ENCODE measurements around the gene IQGAP2. TPM values are rescaled to one million over a fixed set of nuclear protein-coding genes. Genes with fewer than 3 reads are reported as not detected.
"Not testable (repeated sequence)": the region's sequence is repeated elsewhere in the genome, so short reads cannot be mapped to it uniquely, and the experiment has no call there.

Gene IQGAP2
- polyA plus RNA-seq, 1 donor (not counting 4 experiments of a cell fraction or from before 2014, with no cell fraction given): 0.14 TPM

DNA sequence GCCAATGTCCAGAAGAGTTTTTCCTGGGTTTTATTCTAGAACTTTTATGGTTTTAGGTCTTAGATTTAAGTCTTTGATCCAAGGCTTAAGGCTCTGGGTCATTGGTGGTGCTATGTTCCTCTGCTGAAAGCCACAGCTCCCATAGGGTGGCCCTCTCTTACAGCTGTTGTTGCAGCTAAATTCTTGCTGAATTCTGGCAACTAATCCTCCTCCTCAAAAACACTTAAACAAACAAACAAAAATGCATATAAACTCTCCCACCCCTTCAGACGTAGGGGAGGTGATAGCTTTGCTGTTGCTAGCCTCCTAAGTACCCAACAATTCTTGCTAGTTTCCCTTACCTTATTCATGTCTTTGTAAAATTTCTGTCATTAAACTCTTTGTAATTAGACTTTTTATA, 30.2 kb downstream of the IQGAP2 start:
- no peaks in the 10 kb centered on the region for H3K9me1 ChIP-seq (ENCODE audit: control insufficient read depth, extremely low read depth, insufficient read depth, low read length)
- no peaks in the 10 kb centered on the region for H3K4me1 ChIP-seq (ENCODE audit: control insufficient read depth, extremely low read depth, insufficient read depth, low read length)
- TF ChIP-seq, protein P1, sequence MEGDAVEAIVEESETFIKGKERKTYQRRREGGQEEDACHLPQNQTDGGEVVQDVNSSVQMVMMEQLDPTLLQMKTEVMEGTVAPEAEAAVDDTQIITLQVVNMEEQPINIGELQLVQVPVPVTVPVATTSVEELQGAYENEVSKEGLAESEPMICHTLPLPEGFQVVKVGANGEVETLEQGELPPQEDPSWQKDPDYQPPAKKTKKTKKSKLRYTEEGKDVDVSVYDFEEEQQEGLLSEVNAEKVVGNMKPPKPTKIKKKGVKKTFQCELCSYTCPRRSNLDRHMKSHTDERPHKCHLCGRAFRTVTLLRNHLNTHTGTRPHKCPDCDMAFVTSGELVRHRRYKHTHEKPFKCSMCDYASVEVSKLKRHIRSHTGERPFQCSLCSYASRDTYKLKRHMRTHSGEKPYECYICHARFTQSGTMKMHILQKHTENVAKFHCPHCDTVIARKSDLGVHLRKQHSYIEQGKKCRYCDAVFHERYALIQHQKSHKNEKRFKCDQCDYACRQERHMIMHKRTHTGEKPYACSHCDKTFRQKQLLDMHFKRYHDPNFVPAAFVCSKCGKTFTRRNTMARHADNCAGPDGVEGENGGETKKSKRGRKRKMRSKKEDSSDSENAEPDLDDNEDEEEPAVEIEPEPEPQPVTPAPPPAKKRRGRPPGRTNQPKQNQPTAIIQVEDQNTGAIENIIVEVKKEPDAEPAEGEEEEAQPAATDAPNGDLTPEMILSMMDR (optimal IDR thresholded peaks at IDR 0.05 in 1 of 3, IDR thresholded peaks at IDR 0.05 in 1 of 3, conservative IDR thresholded peaks at IDR 0.05 in 1 of 3; ENCODE audit: extremely low read depth in 1 of 3, insufficient read depth in 2 of 3, low read length in 3 of 3): no peak
- no peak for TF ChIP-seq EZH2 (IDR thresholded peaks at IDR 0.05; ENCODE audit: low read length)
- H3K27me3 ChIP-seq (ENCODE audit: control insufficient read depth, extremely low read depth, insufficient read depth, low read length): no peaks in the 10 kb centered on the region
- no peak for DNase-seq (ENCODE audit: low read depth, low spot score)
- no peak overlapping the region for H3K4me3 ChIP-seq (ENCODE audit: control insufficient read depth in 2 of 3, extremely low read depth in 1 of 3, insufficient read depth in 2 of 3, low read depth in 1 of 3, low read length in 3 of 3)
- FAIRE-seq: no peak
- H2AFZ ChIP-seq (ENCODE audit: control insufficient read depth, low read length): no peak overlapping the region
- H4K20me1 ChIP-seq (ENCODE audit: control insufficient read depth, extremely low read depth, insufficient read depth, low read length): no peaks in the 10 kb centered on the region
- H3K79me2 ChIP-seq (ENCODE audit: control insufficient read depth, insufficient read depth, low read length): no peaks in the 10 kb centered on the region
- dilution Hi-C loops (cut with MboI; ENCODE audit: extremely low pct_ligation_motif_present, low sequenced_read_pairs): no loop called here
- H3K9me3 ChIP-seq (ENCODE audit: control insufficient read depth, low read depth, low read length): no peaks in the 10 kb centered on the region
- H3K9ac ChIP-seq (ENCODE audit: control insufficient read depth, extremely low read depth, insufficient read depth, low read length): no peak overlapping the region
- no peak overlapping the region for H3K4me2 ChIP-seq (ENCODE audit: control insufficient read depth, extremely low read depth, insufficient read depth, low read depth, low read length)
- no peaks in the 10 kb centered on the region for H3K36me3 ChIP-seq (ENCODE audit: control insufficient read depth in 2 of 2, extremely low read depth in 1 of 2, insufficient read depth in 2 of 2, low read length in 2 of 2)
- no peak overlapping the region for H3K27ac ChIP-seq (ENCODE audit: control insufficient read depth, insufficient read depth, low read length)

DNA sequence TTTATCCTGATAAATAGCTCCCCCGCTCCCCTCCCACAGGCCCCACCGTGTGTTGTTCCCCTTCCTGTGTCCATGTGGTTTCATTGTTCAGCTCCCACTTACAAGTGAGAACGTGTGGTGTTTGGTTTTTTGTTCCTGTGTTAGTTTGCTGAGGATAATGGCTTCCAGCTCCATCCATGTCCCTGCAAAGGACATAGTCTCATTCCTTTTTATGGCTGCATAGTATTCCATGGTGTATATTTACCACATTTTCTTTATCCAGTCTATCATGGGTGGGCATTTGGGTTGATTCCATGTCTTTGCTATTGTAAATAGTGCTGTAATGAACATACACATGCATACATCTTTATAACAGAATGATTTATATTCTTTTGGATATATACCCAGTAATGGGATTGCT, 34.4 kb downstream of the IQGAP2 start:
- dilution Hi-C loops (cut with MboI; ENCODE audit: extremely low pct_ligation_motif_present, low sequenced_read_pairs); H3K27me3 ChIP-seq (ENCODE audit: control insufficient read depth, extremely low read depth, insufficient read depth, low read length); FAIRE-seq; H3K9me3 ChIP-seq (ENCODE audit: control insufficient read depth, low read depth, low read length); H3K4me2 ChIP-seq (ENCODE audit: control insufficient read depth, extremely low read depth, insufficient read depth, low read depth, low read length); H3K9ac ChIP-seq (ENCODE audit: control insufficient read depth, extremely low read depth, insufficient read depth, low read length); H3K79me2 ChIP-seq (ENCODE audit: control insufficient read depth, insufficient read depth, low read length); H3K4me1 ChIP-seq (ENCODE audit: control insufficient read depth, extremely low read depth, insufficient read depth, low read length); H3K36me3 ChIP-seq (ENCODE audit: control insufficient read depth in 2 of 2, extremely low read depth in 1 of 2, insufficient read depth in 2 of 2, low read length in 2 of 2); H2AFZ ChIP-seq (ENCODE audit: control insufficient read depth, low read length); H3K9me1 ChIP-seq (ENCODE audit: control insufficient read depth, extremely low read depth, insufficient read depth, low read length); DNase-seq (ENCODE audit: low read depth, low spot score); H4K20me1 ChIP-seq (ENCODE audit: control insufficient read depth, extremely low read depth, insufficient read depth, low read length); H3K27ac ChIP-seq (ENCODE audit: control insufficient read depth, insufficient read depth, low read length); H3K4me3 ChIP-seq (ENCODE audit: control insufficient read depth in 2 of 3, extremely low read depth in 1 of 3, insufficient read depth in 2 of 3, low read depth in 1 of 3, low read length in 3 of 3): not testable (repeated sequence)

DNA sequence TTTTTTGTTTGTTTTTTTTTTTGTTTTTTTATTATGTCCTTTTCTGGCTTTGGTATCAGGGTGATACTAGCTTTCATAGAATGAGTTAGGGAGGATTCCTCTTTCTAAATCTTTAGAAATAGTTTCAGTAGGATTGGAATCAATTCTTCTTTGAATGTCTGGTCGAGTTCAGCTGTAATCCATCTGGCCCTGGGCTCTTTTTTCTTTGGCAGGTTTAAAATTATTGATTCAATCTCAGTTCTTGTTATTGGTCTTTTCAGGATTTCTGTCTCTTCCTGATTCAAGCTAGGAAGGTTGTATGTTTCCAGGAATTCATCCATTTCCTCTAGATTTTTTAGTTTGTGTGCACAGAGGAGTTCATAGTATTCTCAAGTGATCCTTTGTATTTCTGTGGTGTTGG, 34.9 kb downstream of the IQGAP2 start:
- no peaks in the 10 kb centered on the region for H3K79me2 ChIP-seq (ENCODE audit: control insufficient read depth, insufficient read depth, low read length)
- H3K27ac ChIP-seq (ENCODE audit: control insufficient read depth, insufficient read depth, low read length): no peak overlapping the region
- no peak for TF ChIP-seq EZH2 (IDR thresholded peaks at IDR 0.05; ENCODE audit: low read length)
- TF ChIP-seq, protein P1 (optimal IDR thresholded peaks at IDR 0.05 in 1 of 3, IDR thresholded peaks at IDR 0.05 in 1 of 3, conservative IDR thresholded peaks at IDR 0.05 in 1 of 3; ENCODE audit: extremely low read depth in 1 of 3, insufficient read depth in 2 of 3, low read length in 3 of 3): no peak
- no peaks in the 10 kb centered on the region for H4K20me1 ChIP-seq (ENCODE audit: control insufficient read depth, extremely low read depth, insufficient read depth, low read length)
- no peak overlapping the region for H2AFZ ChIP-seq (ENCODE audit: control insufficient read depth, low read length)
- no peaks in the 10 kb centered on the region for H3K36me3 ChIP-seq (ENCODE audit: control insufficient read depth in 2 of 2, extremely low read depth in 1 of 2, insufficient read depth in 2 of 2, low read length in 2 of 2)
- H3K4me1 ChIP-seq (ENCODE audit: control insufficient read depth, extremely low read depth, insufficient read depth, low read length): no peaks in the 10 kb centered on the region
- H3K27me3 ChIP-seq (ENCODE audit: control insufficient read depth, extremely low read depth, insufficient read depth, low read length): no peaks in the 10 kb centered on the region
- no peak for FAIRE-seq
- H3K4me2 ChIP-seq (ENCODE audit: control insufficient read depth, extremely low read depth, insufficient read depth, low read depth, low read length): no peak overlapping the region
- DNase-seq (ENCODE audit: low read depth, low spot score): no peak
- no peak overlapping the region for H3K4me3 ChIP-seq (ENCODE audit: control insufficient read depth in 2 of 3, extremely low read depth in 1 of 3, insufficient read depth in 2 of 3, low read depth in 1 of 3, low read length in 3 of 3)
- H3K9me1 ChIP-seq (ENCODE audit: control insufficient read depth, extremely low read depth, insufficient read depth, low read length): no peaks in the 10 kb centered on the region
- no peak overlapping the region for H3K9ac ChIP-seq (ENCODE audit: control insufficient read depth, extremely low read depth, insufficient read depth, low read length)
- dilution Hi-C loops (cut with MboI; ENCODE audit: extremely low pct_ligation_motif_present, low sequenced_read_pairs): no loop called here
- H3K9me3 ChIP-seq (ENCODE audit: control insufficient read depth, low read depth, low read length): no peaks in the 10 kb centered on the region

Data from keratinocyte (primary cell).